Ishikawa (cell line): Measurements from ENCODE around the gene UBE2H.

Experiments
- CREB1 ChIP-seq: IDR thresholded peaks from 2 replicates; pipeline ENCODE4 v1.6.1; 2012; ENCODE audit warnings: low read depth
- RAD21 ChIP-seq: IDR thresholded peaks from 2 replicates; pipeline ENCODE4 v1.6.1; 2012; ENCODE audit warnings: low read depth
- TAF1 ChIP-seq: IDR thresholded peaks from 2 replicates; pipeline ENCODE4 v1.6.1; 2012; ENCODE audit warnings: low read depth, mild to moderate bottlenecking
- YY1 ChIP-seq: IDR thresholded peaks from 2 replicates; pipeline ENCODE4 v1.6.1; 2012; ENCODE audit warnings: low read depth
- TF ChIP-seq, protein P1 (sequence below): IDR thresholded peaks from 2 replicates; pipeline ENCODE4 v1.6.1; 2012
- TF ChIP-seq, protein P2 (sequence below): IDR thresholded peaks from 2 replicates; pipeline ENCODE4 v1.6.1; 2012

DNA sequence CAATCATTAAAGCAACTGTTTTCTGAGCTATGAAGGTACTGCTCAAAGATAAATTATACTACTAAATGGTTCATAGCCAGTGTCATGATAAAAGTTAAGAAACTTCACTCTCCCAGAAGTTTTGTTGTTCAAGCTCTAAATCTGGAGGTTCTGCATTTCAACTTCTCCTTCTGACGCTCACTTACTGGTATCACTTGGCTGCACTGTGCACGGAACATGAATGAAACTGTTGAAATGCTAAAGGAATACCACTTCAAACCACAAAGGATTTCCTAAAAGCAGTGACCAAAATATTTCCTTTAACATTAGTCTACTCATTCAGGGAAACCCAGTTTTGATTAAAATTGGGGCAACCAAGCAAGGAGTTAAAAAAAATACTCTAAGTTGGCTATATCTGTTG lies 93.6 kb downstream of the UBE2H start:
- TF ChIP-seq RAD21 (no peak), YY1 (no peak), CREB1 (no peak), TAF1 (no peak)
- TF ChIP-seq, protein P1, sequence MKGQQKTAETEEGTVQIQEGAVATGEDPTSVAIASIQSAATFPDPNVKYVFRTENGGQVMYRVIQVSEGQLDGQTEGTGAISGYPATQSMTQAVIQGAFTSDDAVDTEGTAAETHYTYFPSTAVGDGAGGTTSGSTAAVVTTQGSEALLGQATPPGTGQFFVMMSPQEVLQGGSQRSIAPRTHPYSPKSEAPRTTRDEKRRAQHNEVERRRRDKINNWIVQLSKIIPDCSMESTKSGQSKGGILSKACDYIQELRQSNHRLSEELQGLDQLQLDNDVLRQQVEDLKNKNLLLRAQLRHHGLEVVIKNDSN = no peak
- TF ChIP-seq, protein P2, sequence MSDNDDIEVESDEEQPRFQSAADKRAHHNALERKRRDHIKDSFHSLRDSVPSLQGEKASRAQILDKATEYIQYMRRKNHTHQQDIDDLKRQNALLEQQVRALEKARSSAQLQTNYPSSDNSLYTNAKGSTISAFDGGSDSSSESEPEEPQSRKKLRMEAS = no peak
